Hematopoietic multipotent progenitor cell (in vitro differentiated cells): ENCODE data around the gene SYPL1. TPM values are rescaled to one million over a fixed set of nuclear protein-coding genes. Genes with fewer than 3 reads are reported as not detected.
"Not testable (repeated sequence)": the region's sequence is repeated elsewhere in the genome, so short reads cannot be mapped to it uniquely, and the experiment has no call there.

Experiments used
- DNase-seq, 3 donors: peaks; one replicate each; pipeline ENCODE4 v3.0.0-alpha.2; 2011 to 2015; ENCODE audit warnings: low read depth in 2 of 3, low spot score in 2 of 3
- total RNA-seq: library from RNA; depleted of rRNA; stranded (reverse); fragments of >200 nt; gene quantifications from one replicate; pipeline ENCODE4 v1.2.3, GENCODE V29; 2012

SYPL1 gene
- total RNA-seq = 96.7 TPM

DNA sequence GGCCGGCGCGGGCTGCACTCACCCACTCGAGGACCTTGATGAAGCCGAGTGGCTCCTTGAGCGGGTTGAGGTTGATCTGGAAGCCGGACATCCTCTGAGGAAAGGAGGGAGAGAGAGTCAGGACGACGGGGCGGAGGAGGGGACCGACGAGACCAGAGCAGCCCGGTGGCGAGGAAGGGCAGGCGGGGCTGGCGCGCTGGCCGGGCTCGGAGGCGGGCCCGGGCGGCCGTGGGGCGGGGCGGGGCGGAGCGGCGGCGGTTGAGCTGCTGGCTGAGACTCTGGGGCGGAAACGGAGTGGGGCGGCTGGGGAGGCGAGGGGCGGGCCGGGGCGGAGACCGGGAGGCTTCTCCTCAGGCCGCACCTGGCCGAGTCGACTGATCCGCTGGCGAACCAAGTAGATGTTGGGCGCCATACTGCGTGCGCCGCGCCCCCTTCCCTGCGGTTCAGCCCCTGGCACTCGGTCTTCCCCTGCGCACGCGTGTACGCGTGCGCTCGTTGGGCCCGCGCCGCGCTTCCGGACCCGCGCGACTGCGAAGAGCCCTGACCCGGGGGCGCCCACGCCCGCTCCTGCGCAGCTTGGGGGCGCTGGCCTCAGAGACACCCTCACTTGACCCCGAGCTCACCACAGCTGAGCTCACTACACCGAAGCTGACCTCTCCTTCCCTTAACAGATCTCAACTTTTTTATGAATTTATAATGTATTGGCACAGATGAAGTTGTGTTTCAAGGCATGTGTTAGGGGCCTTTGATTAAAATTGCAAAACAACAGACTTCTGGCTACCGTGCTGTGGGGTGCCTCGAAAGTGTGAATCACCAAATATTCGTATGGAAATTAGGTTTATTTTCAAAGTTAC lies at the start of gene SYPL1:
Gene SYPL1, minus strand, starts transcription at position 195 of the 854 bp plus-strand sequence. Its CDS starts 104 bp downstream, at position 91.
- peak; percentile 87 to 97 (median 96) for DNase-seq

DNA sequence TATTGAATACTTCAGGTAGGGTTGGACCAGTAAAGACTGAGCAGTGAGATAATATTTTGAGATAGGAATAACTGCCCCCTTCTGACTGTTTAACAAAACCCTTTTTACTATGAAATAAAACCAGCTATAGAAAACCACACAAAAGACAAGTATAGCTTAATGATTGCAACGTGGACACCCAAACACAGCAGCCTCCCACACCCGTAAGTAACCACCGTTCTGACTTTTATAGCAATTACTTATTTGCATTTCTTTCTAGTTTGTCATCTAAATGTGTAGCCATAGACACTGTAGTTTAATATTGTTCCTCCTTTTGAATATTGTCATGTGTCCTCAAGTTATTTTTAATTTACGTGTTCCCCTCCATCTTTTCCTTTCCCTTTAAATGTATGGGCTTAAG lies 42.9 kb upstream of the SYPL1 start:
- DNase-seq = no peak

DNA sequence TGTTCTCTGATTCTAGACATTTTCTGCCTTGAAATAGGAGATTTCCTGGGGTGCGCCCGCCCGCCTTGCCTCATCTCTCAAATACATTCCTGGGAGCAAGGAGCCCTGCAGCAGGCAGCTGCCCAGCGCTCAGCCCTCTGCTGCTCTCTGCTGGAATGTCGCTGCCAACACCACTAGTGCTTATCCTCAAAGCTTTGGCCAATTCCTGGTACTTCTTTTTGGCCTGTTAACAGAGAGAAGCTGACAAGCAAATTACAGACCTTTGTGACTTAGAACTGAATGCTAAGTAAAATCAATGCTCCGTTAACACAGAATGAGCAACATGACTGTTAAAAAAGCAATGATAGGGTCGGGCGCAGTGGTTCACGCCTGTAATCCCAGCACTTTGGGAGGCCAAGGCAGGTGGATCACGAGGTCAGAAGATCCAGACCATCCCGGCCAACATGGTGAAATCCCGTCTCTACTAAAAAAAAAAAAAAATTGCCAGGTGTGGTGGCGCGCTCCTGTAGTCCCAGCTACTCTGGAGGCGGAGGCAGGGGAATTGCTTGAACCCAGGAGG lies 41.9 kb upstream of the SYPL1 start:
- peak; percentile 51 to 86 (median 71) for DNase-seq

DNA sequence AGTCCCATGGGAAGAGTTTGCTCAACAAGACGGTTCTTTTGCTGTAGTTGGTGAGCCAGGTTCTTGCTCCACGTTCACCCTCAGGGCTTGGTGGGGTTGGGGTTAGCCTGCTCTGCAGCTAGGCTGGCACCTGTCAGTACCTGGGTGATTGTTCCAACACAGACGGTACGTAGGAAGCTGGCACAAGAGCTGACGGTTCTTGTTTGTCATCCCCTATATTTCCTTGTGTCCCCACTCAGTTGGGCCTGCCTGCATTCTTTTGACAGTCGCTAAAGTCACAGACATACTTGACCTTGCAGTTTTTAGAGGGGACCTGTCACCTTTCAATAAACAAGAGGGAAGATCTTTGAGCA lies 40.2 kb upstream of the SYPL1 start:
- DNase-seq = no peak

DNA sequence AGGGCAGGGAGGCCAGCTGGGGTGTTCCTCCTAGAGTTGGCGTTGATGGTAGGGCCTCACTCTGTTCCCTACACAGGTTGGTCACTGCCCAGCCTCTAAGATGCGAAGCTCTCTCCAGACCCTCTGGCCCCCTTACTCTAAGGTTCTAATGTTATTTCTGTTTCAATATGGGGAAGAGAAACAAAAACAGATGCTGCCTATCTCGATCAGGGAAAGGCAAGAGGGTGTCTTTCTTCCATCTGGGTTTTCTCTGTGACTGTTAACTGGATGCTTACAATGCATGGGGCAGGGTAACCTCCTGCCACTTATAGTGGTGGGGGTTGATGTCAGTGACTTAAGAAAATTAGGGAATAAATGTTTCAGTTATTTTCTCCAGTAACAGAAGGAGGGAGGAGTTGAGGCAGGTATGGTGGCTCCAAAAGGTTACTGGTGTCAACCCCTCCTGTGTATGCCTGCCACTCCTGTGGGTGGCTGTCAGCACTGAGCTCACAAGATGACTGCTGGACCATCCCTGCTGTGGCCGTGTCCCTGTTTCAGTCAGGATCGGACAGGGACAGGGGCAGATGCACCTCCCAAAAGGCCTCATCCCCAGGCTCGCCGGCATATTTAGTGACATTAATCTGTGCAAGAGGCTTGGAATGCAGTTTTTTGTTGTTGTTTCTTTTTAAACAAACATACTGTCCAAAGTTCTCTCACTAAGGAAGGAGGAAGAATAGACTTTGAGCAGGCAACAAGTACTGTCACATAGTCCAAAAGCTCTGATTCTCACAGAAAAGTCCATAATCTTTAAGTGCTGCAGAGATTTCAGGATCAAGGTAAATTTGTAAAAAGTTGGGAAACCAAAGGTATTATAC lies 39.6 kb upstream of the SYPL1 start:
- DNase-seq = no peak

DNA sequence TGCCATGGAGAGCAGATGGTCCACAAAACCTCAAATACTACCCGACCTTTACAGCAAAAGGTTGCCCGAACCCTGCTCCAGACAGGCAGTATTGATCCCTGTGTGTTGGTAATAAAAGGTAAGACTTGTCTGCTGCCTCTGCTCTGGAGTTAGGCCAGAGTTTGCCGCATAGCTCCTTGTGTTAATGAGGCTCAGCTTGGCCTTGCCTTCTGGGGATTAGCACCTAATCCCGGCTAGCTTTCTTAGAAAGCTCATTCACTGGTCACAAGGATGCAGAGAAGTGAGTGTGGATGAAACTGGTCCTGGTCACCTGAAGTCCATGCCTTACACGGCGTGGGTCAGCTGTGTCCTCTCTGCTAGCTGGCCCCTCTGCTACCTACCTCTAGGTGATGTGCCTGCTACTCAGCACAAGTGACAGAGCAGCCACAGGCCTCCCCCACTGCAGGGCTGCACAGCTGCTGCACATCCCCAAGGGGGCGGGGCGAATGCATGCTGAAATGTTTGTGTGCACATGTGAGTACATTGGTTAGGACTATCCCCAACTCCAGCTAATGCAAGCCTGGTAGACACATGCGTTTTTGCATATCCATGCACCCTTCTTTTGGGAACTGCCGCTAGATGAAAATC lies 31.7 kb upstream of the SYPL1 start:
- no peak for DNase-seq

DNA sequence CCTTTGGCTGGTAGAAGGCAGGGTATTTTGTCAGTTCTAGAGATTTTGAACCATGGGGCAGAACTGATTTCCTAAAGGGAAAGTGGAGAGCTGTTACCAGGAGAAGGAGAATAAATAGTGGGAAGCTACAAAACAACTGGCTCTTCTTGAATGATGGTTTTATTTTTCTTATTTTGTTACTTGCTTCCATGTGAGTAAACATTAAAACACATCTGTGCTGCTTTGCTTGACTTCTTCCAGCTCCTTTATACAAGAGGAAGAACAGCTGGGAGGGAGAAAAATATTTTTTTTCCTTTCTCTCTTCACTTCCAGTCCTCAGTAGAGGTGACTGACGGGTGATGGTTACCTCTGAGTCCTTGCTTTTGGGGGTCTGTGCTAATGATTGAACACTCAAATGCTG lies 30.0 kb upstream of the SYPL1 start:
- no peak for DNase-seq

DNA sequence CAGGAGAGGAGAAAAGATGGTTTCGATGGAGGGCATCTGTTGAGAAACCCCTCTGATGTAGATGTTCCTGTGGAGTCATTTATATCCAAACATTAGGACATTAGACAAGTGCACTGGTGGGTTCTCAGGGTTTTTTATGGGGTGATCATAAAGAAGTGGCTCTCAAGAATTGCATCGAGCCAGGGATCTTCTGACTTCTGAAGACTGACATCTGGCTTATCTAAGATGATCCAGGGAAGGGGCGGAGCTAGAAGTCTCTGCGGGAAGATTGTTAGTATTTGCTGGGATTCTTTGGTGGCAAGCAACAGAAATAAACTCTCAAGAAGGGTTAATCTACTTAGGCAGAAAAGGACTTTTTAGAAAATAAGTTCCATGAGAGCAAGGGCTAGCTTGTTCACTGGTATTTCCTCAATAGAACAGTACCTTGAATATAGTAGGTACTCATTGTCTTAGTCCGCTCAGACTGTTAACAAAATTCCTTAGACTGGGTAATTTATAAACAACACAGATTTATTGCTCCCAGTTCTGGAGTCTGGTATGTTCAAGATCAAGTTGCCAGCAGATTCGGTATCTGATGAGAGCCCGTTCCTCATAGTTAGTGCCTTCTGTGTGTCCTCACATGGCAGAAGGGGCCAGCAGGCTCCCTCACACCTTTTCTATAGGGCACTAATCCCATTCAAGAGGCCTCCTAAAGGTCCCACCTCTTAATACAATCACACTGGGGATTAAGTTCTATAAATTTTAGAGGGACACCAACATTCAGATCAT lies 28.5 kb upstream of the SYPL1 start:
- DNase-seq = no peak

DNA sequence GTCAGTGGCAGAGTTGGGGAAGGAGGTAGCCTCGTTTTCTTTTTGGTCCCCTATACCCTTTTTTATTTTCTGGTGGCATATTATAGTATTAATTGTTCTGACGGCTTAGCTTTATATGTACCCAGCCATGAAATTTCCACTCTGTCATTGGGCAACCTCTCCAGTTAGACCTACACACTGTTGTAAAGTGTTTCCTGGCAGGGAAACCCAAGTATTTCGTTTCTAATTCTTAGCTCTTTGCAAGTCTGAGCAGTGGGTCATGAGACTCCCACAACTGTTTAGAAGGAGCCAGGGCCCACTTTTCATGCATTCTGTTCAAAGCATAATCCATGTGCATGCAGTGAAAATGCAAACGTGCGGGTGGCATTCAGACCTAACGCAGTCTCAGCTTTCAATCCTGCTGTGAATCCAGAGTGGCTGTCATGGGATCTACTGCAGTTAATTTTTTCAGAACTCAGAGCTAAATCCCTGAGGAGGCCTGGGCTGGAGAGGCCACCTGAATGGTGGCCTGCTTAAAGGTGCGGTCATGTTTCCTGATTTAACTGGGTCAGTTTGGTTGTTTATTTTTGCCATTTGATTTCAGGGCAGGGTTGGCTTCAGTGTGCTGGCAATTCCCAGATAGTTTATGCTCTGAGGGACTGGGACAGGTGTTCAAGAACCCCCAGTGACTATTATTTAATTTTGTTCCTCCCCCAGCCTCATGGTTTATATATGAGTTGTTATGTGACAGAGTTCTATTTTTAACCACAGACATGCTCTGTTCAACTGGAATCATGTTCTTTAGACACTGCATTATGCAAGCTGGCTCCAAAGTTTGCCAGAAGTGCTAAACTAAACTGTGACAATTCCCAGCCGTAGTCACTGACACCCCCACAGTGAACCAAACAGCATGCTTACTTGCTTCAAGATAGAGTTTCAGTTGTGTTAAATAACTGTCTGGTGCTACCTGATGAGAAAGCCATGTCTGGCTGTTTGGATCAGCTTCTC lies 27.4 kb upstream of the SYPL1 start:
- DNase-seq = no peak

DNA sequence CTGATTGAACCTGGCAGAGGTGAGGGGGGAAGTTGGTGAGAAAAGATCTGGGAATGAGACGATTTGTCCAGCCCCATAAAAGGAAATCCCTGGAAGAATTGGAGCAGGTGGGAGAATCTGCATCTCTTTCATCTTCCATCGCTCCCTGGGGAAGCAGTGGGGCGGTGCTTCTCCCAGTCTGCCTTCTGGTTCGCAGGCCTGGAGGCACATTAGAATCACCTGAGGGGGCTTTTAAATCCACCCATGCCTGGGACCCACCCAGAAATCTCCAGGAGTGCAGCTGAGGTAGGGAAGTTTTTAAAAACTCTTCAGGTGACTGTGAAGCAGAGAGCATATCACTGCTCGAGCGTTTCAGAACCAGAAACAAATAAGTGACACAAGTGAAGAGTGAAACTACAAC lies 26.7 kb upstream of the SYPL1 start:
- no peak for DNase-seq

DNA sequence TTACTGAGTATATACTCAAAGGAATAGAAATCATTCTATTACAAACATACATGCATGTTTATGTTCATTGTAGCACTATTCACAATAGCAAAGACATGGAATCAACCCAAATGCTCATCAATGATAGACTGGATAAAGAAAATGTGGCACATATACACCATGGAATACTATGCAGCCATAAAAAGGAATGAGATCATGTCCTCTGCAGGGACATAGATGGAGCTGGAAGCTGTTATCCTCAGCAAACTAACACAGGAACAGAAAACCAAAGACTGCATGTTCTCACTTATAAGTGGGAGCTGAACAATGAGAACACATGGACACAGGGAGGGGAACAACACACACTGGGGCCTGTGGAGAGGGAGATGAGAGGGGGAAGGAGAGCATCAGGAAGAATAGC lies 26.1 kb upstream of the SYPL1 start:
- DNase-seq = not testable (repeated sequence)

DNA sequence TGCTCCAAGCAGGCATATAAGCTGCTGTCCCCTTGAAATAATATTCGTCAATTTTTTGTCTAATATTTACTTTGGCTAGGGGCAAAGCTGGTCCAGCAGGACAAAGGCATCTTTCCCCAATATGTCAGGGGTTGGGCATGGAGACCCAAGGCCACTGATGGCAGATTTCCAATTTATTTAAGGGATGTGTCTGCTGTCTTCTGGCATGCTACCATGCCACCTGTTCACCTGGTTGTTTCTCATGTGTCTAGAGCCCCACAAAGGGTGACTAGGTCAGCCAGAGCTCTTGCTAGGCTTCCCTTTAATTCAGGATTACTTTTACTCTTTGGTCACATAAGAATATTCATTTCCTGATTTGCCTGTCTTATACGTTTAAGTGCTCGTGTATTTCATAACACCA lies 22.1 kb upstream of the SYPL1 start:
- DNase-seq = no peak

DNA sequence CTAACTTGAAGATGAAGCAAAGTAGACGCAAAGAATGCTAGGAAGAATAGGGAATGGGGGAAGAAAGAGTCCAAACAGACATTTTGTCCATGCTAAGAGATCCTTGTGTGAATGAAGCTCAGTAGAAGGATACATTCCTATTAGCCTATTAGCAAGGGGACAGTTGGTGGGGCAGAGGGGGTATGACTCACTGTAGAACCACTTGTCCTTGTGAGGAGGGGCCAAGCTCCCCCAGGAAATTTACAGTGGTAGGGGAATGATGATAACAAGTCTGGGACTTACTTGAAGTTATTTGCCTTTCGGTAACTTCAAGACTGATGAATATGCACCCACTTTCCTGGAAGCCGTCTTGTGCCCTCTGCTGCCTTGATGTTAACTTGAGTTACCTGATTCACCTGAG lies 17.2 kb upstream of the SYPL1 start:
- DNase-seq = no peak

DNA sequence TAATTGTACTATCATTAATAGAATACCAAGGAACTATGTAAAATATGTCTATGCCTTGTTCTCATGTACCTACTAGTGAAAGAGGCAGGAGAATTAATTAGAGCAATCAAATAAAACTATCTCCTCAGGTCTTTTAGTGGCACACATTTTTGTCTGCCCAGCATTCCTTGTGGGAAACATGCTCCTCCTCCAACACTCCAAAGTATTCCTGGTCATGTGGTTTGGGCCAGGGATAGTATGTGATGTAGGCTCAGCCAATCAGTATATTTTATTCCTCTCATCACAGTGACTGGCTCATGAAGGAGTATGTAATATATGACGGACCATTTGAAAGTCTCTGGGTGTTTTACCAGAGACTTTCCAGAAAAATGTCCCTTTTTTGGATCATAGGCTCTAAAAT lies 16.7 kb upstream of the SYPL1 start:
- DNase-seq = no peak

DNA sequence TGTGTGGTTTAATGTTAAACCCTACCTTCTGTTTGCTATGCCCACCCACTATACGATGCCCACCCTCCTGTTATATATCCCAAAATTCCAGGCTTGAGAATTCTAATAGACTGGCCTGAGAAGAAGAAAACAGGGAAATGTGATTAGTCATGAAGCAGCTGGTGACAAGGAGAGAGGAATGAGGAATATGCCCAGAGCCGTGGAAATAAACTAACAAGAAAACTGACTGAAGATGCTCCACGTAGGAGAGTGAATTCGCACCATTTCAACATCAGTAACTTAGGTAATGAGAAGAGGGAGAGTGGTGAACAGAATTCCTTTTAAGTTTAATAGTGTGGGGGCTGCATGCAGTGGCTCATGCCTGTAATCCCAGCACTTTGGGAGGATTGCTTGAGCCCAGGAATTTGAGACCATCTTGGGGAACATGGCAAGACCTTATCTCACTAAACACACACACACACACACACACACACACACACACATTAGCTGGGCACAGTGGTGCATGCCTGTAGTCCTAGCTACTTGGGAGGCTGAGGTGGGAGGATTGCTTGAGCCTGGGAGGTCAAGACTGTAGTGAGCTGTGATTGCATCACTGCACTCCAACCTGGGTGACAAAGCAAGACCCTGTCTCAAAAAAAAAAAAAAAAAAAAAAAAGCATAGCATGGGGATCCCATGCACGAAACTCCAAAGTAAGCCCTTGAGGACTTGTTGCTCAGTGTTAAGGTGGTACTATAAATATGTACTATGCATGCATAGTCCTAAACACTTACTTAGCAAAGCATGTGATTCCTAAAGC lies 16.1 kb upstream of the SYPL1 start:
- DNase-seq = no peak

DNA sequence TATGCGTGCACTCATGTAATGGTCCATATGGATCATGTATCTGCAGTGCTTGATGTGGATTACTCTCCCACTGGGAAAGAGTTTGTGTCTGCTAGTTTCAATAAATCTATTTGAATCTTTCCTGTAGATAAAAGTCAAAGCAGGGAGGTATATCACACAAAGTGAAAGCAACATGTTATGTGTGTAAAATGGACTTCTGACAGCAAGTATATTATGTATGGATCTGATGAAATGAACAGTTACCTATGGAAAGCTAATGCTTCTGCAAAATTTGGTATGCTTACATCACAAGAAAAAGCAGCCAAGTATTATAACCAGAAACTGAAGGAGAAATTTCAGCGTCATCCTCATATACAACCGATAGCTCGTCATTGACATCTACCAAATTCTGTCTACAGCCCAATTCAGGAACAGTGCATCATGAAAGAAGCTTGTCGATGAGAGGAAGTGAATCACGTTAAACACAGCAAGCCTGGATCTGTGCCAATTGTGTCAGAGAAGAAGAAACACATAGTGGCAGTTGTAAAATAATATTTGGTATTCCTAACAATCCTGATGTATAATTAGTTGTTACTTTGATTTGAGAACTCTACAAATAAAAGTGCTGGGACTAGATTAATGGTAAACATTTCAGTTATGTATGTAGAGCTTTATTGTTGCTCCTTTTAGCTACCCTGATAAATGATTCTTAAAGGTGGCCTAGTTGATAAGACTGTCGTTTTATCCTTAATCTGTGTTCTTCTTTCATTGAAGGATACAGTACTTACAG lies 14.2 kb upstream of the SYPL1 start:
- peak in 2 of 3 donors; percentile 52 to 74 for DNase-seq

DNA sequence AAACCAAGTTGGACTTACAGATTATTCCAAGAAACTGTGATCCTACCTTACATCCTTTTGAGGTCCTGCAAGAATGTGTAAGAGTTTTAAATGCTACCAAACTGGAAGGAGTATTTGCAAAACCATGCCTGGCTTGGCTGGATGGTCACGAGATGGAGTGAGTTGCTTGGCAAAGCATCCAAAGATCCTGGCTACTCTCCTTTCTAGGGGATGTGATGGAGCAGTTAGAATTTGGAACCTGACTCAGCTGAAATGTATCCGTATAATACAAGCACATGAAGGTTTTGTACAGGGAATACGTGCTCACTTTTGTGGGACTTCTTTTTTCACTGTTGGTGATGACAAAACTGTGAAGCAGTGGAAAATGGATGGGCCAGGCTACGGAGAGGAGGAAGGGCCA lies 13.3 kb upstream of the SYPL1 start:
- no peak for DNase-seq

DNA sequence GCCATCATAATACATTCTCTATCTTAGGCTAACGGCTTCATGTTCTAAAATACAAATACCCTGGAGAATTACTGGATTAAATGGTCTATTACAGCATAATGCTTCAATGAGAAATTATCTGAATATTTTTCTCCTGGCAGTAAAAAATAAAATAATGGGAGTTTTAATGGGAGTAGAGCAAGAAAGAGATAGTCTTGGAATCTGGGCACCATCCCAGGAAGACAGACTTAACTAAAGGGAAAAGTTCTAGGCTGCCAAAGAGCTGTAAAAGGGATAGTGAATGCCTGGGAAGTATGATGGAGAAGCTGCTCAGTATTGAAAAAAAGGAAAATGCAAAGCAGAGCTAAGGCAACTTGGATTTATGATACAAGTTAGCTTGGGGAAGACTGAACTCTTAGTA lies 12.1 kb upstream of the SYPL1 start:
- DNase-seq = no peak
